HG03097 (cell line): ENCODE data around the gene TEKT5.

Source experiments
- ATAC-seq: cut with Tn5 transposase; IDR thresholded peaks from one replicate; pipeline ENCODE4 v1.9.1; 2021; ENCODE audit not compliant: unreplicated experiment, low FRiP score

Gene TEKT5

DNA sequence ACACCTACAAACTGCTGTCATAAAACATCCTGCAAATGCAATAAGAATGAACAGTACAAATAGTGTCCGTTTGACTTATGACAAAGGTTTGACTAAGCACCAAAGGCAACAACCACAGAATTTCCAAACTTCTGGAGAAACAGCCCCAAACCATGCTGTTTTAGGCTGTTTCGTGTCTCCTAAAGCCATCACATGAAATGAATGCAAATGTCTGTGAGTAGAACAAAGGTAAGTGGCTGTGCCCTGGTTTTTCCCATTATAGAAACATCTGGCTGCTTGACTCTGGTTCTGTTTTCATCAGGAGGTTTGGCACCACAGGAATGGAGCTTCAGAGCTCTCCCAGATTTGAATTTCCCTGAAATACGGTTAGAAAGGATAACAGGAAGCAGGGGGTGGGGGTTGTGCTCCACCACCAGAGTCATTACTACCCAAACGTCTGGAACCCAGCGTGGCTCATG, 109.7 kb downstream of the TEKT5 start:
- ATAC-seq: no peak

DNA sequence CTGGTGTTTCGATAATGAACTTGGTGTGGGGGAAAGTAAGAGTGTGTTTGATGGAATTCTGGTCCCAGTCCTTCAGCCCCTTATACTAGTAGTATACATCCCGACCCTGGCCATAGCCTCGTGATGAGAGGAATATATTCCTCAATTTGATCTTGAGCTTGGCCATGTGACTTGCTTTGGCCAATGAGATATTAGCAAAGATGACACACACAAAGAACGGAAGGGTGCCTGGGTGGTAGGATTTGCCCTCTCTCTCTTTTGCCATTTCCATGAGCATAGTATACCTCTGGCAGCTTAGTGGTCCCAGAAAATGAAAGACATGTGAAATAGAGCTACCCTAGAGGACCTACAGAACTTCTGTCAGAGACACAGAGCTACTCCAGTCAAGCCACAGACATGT, 111.5 kb downstream of the TEKT5 start:
- ATAC-seq: no peak

DNA sequence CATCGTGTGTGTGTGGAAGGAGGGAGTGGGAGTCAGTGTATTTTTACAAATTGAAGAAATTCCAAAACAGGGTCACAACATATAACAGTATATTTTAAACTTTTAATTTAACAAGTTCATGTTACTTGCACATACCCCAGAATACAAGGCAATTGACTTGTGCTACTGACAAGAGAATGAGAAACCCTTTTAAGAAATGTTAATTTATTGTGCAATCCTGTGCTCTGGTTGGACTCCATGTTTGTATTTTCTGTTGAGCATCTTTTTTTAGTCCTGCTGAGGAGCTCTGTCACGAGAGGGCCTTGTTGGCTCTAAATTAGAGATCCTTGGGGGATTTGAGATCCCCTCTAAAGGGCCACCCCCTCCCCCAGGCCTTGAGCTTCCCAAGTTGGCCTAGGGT, 113.2 kb downstream of the TEKT5 start:
- ATAC-seq: no peak

DNA sequence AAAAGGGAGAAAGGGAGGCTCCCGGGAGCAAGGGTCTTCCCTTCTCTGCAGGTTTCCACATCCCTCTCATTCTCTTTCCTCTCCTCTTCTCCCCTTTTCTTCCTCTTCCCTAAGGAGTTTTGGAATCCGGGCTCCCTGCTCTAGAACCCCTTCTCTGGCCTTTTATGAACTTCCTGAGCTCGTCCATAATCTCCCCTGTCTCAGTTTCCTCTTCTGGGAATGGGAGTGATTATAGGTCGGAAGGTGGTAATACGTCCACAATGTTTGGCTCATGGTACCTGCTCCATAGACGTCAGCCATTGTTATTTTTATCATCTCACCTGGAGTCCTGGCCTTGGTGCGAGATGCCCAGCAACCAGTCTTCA, 113.9 kb downstream of the TEKT5 start:
- ATAC-seq: no peak

DNA sequence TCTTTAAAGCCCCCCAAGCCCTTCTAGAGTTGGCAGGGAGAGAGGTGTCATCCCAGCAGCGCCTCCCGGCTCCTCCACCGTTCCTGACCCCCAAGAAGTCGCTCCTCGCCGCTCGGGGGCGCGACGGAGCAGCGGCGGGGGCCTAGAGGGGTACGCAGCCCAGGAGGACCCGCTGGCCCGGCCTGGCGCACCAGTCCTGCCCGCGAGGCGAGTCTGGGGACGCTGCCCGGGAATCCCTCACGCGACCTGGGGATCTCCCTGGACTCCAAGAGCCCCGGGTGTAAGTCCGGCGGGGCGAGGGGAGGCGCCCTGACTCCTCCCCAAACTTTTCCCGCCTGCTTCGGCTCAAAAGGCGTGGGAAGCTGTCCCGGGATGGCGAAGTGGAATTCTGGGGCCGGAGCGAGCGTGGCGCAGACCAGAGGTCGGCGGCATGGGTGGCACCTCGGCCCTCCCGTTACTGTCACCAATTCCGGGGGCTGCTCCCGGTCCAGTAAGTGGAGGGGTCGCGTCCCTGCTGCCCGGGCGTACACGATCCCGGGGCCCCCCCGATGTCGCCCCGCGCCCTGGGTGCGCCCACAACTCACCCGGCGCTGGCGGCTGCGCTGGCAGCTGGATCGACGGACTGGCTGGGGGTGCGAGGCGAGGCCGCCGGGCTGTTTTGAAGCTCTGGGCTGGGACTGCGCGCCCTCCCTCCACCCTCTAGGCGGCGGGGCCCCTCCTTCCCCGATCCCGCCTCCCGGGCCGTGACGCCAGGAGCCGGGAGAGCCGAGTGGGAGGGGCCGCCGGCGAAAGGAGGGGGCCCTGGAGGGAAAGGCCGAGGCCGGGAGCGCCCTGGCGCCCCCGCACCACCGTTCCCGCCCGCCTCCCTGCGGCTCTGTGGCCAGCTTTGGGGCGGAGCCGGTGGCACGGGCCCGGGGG, 114.5 kb downstream of the TEKT5 start, which contains the start of gene EMP2:
Gene EMP2 (minus strand): TSS at position 634 of the 918 bp plus-strand sequence. CDS start 32,981 bp downstream, outside the sequence.
- ATAC-seq: no peak

DNA sequence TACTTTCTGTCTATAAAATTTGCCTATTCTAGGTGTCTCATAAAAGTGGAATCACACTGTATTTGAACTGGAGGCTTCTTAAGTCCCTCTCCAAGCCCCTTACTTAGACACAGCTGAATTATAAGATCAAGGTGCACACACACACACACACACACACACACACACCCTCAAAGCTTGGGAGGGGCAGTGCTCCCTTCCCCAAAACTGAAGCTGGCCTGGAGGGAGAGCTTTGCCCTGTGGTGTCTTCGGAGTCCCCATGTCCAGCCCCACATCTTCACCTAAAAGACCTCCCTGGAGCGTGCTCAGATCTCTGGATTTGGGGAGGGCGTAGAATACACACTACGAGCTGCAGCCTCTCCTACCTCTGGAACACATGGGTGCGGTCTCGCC, 115.2 kb downstream of the TEKT5 start:
- no peak for ATAC-seq

DNA sequence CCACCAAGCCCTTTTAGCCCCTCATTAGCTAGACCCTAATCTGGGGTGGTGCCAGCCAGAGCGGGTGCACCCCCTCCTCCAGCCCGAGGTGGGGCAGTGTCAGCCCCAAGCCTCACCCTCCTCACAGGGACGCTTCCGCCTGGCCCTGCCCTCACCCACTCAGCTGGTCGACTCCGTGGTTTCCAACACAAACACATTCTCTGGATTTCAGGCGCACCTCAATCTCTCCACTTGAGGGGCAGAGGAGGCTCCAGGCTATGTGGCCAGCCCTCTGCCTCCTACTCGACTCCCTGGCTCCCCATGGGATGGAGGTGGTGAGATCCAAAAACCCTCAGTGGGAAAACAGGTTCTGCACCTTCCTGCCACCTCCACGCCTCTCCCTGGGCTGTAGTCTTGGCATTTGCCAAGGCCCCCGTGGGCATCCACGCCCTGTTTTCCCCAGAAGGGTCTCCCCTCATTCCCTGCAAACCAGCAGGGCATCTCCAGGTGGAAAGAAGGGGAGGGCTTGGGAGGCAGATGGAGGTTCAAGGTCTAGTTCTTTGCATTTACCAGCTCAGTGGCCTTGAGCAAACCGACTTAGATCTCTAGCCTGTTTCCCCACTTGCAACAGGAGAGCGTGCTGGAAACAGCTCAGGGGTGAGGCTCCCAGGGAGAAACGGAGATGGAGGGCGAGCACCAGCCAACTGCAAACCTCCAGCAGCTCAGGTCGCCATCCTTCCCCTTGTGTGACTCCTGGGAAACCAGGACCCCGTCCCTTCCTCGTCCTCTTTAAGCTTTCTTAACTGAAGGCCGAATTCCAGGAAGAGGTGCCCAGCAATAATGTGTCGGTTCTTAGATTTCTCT, 116.0 kb downstream of the TEKT5 start:
- ATAC-seq: no peak
